Testis (tissue), 2 donors: ENCODE measurements around the gene EHBP1.

Experiments
- POLR2A ChIP-seq: fragments of 450-650 bp; IDR thresholded peaks from one replicate; pipeline ENCODE4 v1.6.1; 2017; ENCODE audit warnings: antibody characterized with exemption, mild to moderate bottlenecking, moderate library complexity
- TF ChIP-seq, protein P1 (sequence below), 3 experiments: fragments of 450-650 bp in 2 of 3; fragments of 200-600 bp in 1 of 3; sonication (generic) in 1 of 3; IDR thresholded peaks; one replicate each; pipeline ENCODE4 v1.5.1; 2016 to 2019; ENCODE audit warnings: antibody characterized with exemption in 3 of 3, mild to moderate bottlenecking in 2 of 3, moderate library complexity in 1 of 3

DNA sequence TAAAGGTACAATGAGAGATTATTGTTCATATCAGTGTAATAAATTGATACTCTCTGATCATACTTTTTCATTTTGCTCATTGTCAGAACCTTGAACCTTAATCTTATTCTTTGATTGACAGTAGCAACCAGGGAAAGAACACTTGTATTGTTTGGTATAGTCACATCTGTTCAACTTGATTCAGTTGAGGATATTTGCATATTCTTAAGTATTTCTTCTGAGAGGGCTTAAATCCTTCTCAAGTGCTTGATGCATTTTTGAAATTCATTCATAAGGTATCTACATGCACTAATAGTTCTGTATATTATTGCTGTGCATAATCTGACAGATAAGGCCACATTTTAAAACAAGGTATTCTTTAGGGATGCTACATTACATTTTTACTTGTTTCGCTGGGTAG is 118.9 kb downstream of the EHBP1 start:
- TF ChIP-seq, protein P1, sequence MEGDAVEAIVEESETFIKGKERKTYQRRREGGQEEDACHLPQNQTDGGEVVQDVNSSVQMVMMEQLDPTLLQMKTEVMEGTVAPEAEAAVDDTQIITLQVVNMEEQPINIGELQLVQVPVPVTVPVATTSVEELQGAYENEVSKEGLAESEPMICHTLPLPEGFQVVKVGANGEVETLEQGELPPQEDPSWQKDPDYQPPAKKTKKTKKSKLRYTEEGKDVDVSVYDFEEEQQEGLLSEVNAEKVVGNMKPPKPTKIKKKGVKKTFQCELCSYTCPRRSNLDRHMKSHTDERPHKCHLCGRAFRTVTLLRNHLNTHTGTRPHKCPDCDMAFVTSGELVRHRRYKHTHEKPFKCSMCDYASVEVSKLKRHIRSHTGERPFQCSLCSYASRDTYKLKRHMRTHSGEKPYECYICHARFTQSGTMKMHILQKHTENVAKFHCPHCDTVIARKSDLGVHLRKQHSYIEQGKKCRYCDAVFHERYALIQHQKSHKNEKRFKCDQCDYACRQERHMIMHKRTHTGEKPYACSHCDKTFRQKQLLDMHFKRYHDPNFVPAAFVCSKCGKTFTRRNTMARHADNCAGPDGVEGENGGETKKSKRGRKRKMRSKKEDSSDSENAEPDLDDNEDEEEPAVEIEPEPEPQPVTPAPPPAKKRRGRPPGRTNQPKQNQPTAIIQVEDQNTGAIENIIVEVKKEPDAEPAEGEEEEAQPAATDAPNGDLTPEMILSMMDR (IDR thresholded peaks at IDR 0.05), result no peak
- TF ChIP-seq POLR2A, result no peak
